K562 (cell line): Measurements from ENCODE around the gene MEF2D. TPM values are rescaled to one million over a fixed set of nuclear protein-coding genes. Genes with fewer than 3 reads are reported as not detected.
A peak's percentile ranks its signal among the peaks of the same experiment; 100 is the strongest.

Source experiments
- ATAC-seq: fragments of 200-7000 bp; cut with Tn5 transposase; 3 replicates; pipeline ENCODE4 v1.9.1; 2020; ENCODE audit warnings: moderate library complexity
- BruUV-seq: library from RNA; stranded (reverse); fragments of 400-500 nt; replicated peaks from 2 replicates; lab custom pipeline; 2021; lab: Mats Ljungman, UMichigan
- CTCF ChIA-PET: fragments of 300-600 bp; formaldehyde crosslinking; extraction: SDS; loops from one replicate; lab custom pipeline; 2021; ENCODE audit warnings: low intra/inter-chr PET ratio; lab: Yijun Ruan, JAX
- POLR2A ChIA-PET: fragments of 300-600, 350-650 bp; sonication (Branson Sonifier 250); formaldehyde crosslinking; extraction: SDS; loops from one replicate; lab custom pipeline; 2021; ENCODE audit warnings: antibody characterized with exemption, inconsistent platforms; lab: Yijun Ruan, JAX
- DNase-seq, 4 experiments: peaks; one replicate each; pipeline versions ENCODE4 v3.0.0 to v3.0.0-alpha.2; 2011 to 2018; ENCODE audit warnings: low spot score in 3 of 4, mixed read lengths in 3 of 4; ENCODE audit errors: extremely low read depth in 1 of 4
- FAIRE-seq: peaks from 2 replicates; lab custom pipeline; 2011; peaks lifted over from hg19 to GRCh38; lab: Jason Lieb, UNC
- H2AFZ ChIP-seq: 2 replicates; pipeline ENCODE4 v1.6.0; 2011; ENCODE audit warnings: low read depth, low read length, control low read depth, inconsistent platforms
- H3K27ac ChIP-seq: fragments of 200-600 bp; 3 replicates; pipeline ENCODE4 v1.8.0; 2011; ENCODE audit warnings: low read depth, mild to moderate bottlenecking, control low read depth, inconsistent platforms, low read length, moderate library complexity, mixed read lengths; ENCODE audit errors: extremely low read depth
- H3K27me3 ChIP-seq, 2 experiments: fragments of 300-600 bp in 1 of 2; 2 replicates in 1 of 2; 3 replicates in 1 of 2; pipeline versions ENCODE4 v1.6.0 to v1.8.0; 2011; ENCODE audit warnings: inconsistent platforms in 2 of 2, low read length in 2 of 2, mild to moderate bottlenecking in 1 of 2, mixed read lengths in 1 of 2, moderate library complexity in 1 of 2; ENCODE audit not compliant: control insufficient read depth in 2 of 2, insufficient read depth in 2 of 2
- H3K36me3 ChIP-seq: fragments of 300-600 bp; 3 replicates; pipeline ENCODE4 v1.8.0; 2011; ENCODE audit warnings: mild to moderate bottlenecking, low read length, inconsistent platforms; ENCODE audit not compliant: control insufficient read depth, insufficient read depth
- H3K4me1 ChIP-seq, 2 experiments: fragments of 200-600 bp in 1 of 2; replicated peaks in 1 of 2; 2 replicates in 1 of 2; 3 replicates in 1 of 2; pipeline versions ENCODE4 v1.5.1 to v1.8.0; 2011; ENCODE audit warnings: inconsistent platforms in 2 of 2, low read length in 2 of 2, mild to moderate bottlenecking in 1 of 2, mixed read lengths in 1 of 2, moderate library complexity in 1 of 2; ENCODE audit not compliant: control insufficient read depth in 2 of 2, insufficient read depth in 2 of 2
- H3K4me2 ChIP-seq: 2 replicates; pipeline ENCODE4 v1.6.1; 2011; ENCODE audit warnings: low read length, control low read depth, inconsistent platforms, mixed read lengths; ENCODE audit not compliant: insufficient read depth
- H3K4me3 ChIP-seq: fragments of 200-600 bp; sonication (generic), shearing (Covaris generic); 2 replicates; pipeline ENCODE4 v1.5.1; 2016; ENCODE audit warnings: control low read depth, inconsistent platforms
- H3K79me2 ChIP-seq: fragments of 200-600 bp; 3 replicates; pipeline ENCODE4 v1.8.0; 2011; ENCODE audit warnings: low read length, inconsistent platforms; ENCODE audit not compliant: control insufficient read depth, insufficient read depth
- H3K9ac ChIP-seq, 2 experiments: 2 replicates each; pipeline versions ENCODE4 v1.6.0 to v1.6.1; 2011; ENCODE audit warnings: low read depth in 2 of 2, low read length in 2 of 2, control low read depth in 1 of 2, inconsistent platforms in 1 of 2, mild to moderate bottlenecking in 1 of 2, mixed read lengths in 1 of 2; ENCODE audit not compliant: insufficient read depth in 1 of 2
- H3K9me1 ChIP-seq: one replicate; pipeline ENCODE4 v1.6.0; 2011; ENCODE audit warnings: inconsistent platforms, mild to moderate bottlenecking, low read length, moderate library complexity; ENCODE audit not compliant: control insufficient read depth, insufficient read depth
- H3K9me3 ChIP-seq: replicated peaks from 2 replicates; pipeline ENCODE4 v1.5.1; 2011; ENCODE audit warnings: low read depth, low read length, inconsistent platforms; ENCODE audit not compliant: control insufficient read depth, insufficient read depth
- H4K20me1 ChIP-seq: replicated peaks from 2 replicates; pipeline ENCODE4 v1.6.1; 2011; ENCODE audit warnings: low read length, inconsistent platforms, mixed read lengths; ENCODE audit not compliant: control insufficient read depth, insufficient read depth
- GATAD2A ChIP-seq: fragments of 450-650 bp; IDR thresholded peaks from 2 replicates; pipeline ENCODE4 v1.6.1; 2017
- HEY1 ChIP-seq: fragments of 250-450 bp; sonication (Bioruptor Pico); IDR thresholded peaks from 2 replicates; pipeline ENCODE4 v1.5.0; 2020; ENCODE audit warnings: mild to moderate bottlenecking, moderate library complexity, borderline replicate concordance
- MCM7 ChIP-seq, 2 experiments: fragments of 450-650 bp; IDR thresholded peaks; 2 replicates each; pipeline ENCODE4 v1.6.1; 2016 to 2018
- NFIX ChIP-seq: fragments of 250-450 bp; sonication (Bioruptor Pico); IDR thresholded peaks from 2 replicates; pipeline ENCODE4 v1.4.0; 2020; ENCODE audit warnings: low read depth, mild to moderate bottlenecking, moderate library complexity
- NR3C1 ChIP-seq: sonication (generic); formaldehyde crosslinking; IDR thresholded peaks from 2 replicates; pipeline ENCODE4 v1.8.1; 2022; ENCODE audit warnings: missing genetic modification reagents
- RBBP5 ChIP-seq: fragments of 200-600 bp; sonication (generic); IDR thresholded peaks from 2 replicates; pipeline ENCODE4 v1.6.1; 2012; ENCODE audit warnings: borderline replicate concordance, mild to moderate bottlenecking, low read length, control low read depth, inconsistent platforms; ENCODE audit not compliant: insufficient read depth, poor library complexity, severe bottlenecking
- TAL1 ChIP-seq: fragments of 450-650 bp; IDR thresholded peaks from 2 replicates; pipeline ENCODE4 v1.6.1; 2016; ENCODE audit warnings: mild to moderate bottlenecking
- ZBTB40 ChIP-seq, 2 experiments: fragments of 450-650 bp in 1 of 2; sonication (generic) in 1 of 2; formaldehyde crosslinking in 1 of 2; IDR thresholded peaks; 2 replicates each; pipeline versions ENCODE4 v1.7.1 to v1.9.0; 2016 to 2022; ENCODE audit warnings: inconsistent platforms in 1 of 2, mild to moderate bottlenecking in 1 of 2, missing genetic modification reagents in 1 of 2
- ZNF124 ChIP-seq: sonication (generic); formaldehyde crosslinking; IDR thresholded peaks from 2 replicates; pipeline ENCODE4 v1.8.1; 2022; ENCODE audit warnings: missing genetic modification reagents
- ZNF143 ChIP-seq: sonication (generic); formaldehyde crosslinking; IDR thresholded peaks from 2 replicates; pipeline ENCODE4 v1.9.0; 2022; ENCODE audit warnings: mild to moderate bottlenecking, missing genetic modification reagents
- ZNF589 ChIP-seq: fragments of 200-800 bp; sonication (Bioruptor generic); IDR thresholded peaks from 2 replicates; pipeline ENCODE4 v1.6.1; 2016; ENCODE audit warnings: low read depth, missing genetic modification characterization, missing compliant biosample characterization
- ZNF75A ChIP-seq: fragments of 450-650 bp; formaldehyde crosslinking; IDR thresholded peaks from 2 replicates; pipeline ENCODE4 v1.4.0; 2020; ENCODE audit warnings: mild to moderate bottlenecking
- ZNF785 ChIP-seq: fragments of 250-450 bp; sonication (Bioruptor Pico); IDR thresholded peaks from 2 replicates; pipeline ENCODE4 v1.4.0; 2020; ENCODE audit warnings: mild to moderate bottlenecking
- in situ Hi-C: fragments of 300-500 bp; cut with MboI; formaldehyde crosslinking; loops from 4 replicates; pipeline ENCODE4 v1.15.0; 2018; ENCODE audit warnings: inconsistent platforms, mixed read lengths
- intact Hi-C: fragments of 100-400 bp; cut with micrococcal nuclease; formaldehyde crosslinking; loops from 2 replicates; pipeline ENCODE4 v1.14.2; 2022
- polyA plus RNA-seq, 8 experiments: library from polyadenylated mRNA; depleted of rRNA in 4 of 8; stranded (reverse) in 5 of 8; unstranded in 3 of 8; fragments of >200 nt; fragmentation: Nextera tagmentation in 2 of 8; fragmentation: Illumina TruSeq in 1 of 8; extraction: Ambion mirVana in 2 of 8; extraction: Trizol in 1 of 8; gene quantifications; 2 replicates each; pipeline versions ENCODE4 v1.2.1 to v1.2.3, GENCODE V29; 2011 to 2014; ENCODE audit warnings: inconsistent platforms in 1 of 8, missing spikeins in 1 of 8
- total RNA-seq, 7 experiments: library from RNA; depleted of rRNA in 6 of 7; stranded (reverse); fragments of >200 nt in 6 of 7; fragmentation: Illumina TruSeq in 2 of 7; extraction: Trizol in 2 of 7; gene quantifications; 2 replicates each; pipeline versions ENCODE4 v1.2.1 to v1.2.3, GENCODE V29; 2011 to 2021; ENCODE audit warnings: low replicate concordance in 1 of 7
- TF ChIP-seq, protein P1 (sequence below): fragments of 450-650 bp; IDR thresholded peaks from 2 replicates; pipeline ENCODE4 v1.6.1; 2017; ENCODE audit warnings: antibody characterized with exemption

Gene MEF2D
- total and polyA plus RNA-seq, 9 of the 15 experiments (the other 6 are each of a cell fraction or from before 2014, with no cell fraction given), result 0.10 to 19.5 (median 2.6) TPM

GRCh38 chr1:156493742-156494141 is 6.8 kb downstream of the MEF2D start:
- Histone ChIP-seq H3K9me3 (no peaks in the 10 kb centered on the region), H3K79me2 (peaks cover 99% of the 10 kb centered on the region), H3K4me3 (no peak overlapping the region), H4K20me1 (peaks cover 54% of the 10 kb centered on the region), H3K9ac (peak overlapping the region in 1 of 2 experiments; percentile 72; a peak in 1 of 4 replicates), H3K36me3 (peaks cover 10% of the 10 kb centered on the region; the same call in 2 of the 3 replicates), H3K27ac (no peak overlapping the region), H3K4me2 (no peak overlapping the region; the same call in 1 of the 2 replicates), H2AFZ (no peak overlapping the region), H3K4me1 (peaks cover 83 to 92% of the 10 kb centered on the region in 2 experiments), H3K9me1 (peaks cover 28% of the 10 kb centered on the region), H3K27me3 (no peaks in the 10 kb centered on the region)
- no peak for ATAC-seq
- ChIA-PET CTCF (no interaction called here), POLR2A (interaction anchor here (0.6 kb wide), 2 partner anchors 14 to 106 kb away, joined by 3 read pairs; no protein-coding TSS in a partner anchor)
- no peak for FAIRE-seq
- no peak for DNase-seq
- BruUV-seq, result no TSS peak
- intact Hi-C loops (no loop called here), in situ Hi-C loops (no loop called here)
- no peak for TF ChIP-seq ZNF589 (CRISPR knock-in tag)
- no peak for TF ChIP-seq RBBP5
- TF ChIP-seq NR3C1 (CRISPR knock-in tag), result no peak
- TF ChIP-seq NFIX (CRISPR knock-in tag), result no peak
- TF ChIP-seq TAL1, result no peak
- no peak for TF ChIP-seq ZNF785 (CRISPR knock-in tag)
- TF ChIP-seq GATAD2A, result no peak
- no peak for TF ChIP-seq ZNF143 (CRISPR knock-in tag)
- TF ChIP-seq HEY1 (CRISPR knock-in tag), result no peak
- TF ChIP-seq, protein P1, sequence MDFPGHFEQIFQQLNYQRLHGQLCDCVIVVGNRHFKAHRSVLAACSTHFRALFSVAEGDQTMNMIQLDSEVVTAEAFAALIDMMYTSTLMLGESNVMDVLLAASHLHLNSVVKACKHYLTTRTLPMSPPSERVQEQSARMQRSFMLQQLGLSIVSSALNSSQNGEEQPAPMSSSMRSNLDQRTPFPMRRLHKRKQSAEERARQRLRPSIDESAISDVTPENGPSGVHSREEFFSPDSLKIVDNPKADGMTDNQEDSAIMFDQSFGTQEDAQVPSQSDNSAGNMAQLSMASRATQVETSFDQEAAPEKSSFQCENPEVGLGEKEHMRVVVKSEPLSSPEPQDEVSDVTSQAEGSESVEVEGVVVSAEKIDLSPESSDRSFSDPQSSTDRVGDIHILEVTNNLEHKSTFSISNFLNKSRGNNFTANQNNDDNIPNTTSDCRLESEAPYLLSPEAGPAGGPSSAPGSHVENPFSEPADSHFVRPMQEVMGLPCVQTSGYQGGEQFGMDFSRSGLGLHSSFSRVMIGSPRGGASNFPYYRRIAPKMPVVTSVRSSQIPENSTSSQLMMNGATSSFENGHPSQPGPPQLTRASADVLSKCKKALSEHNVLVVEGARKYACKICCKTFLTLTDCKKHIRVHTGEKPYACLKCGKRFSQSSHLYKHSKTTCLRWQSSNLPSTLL, result no peak
- TF ChIP-seq ZNF124 (CRISPR knock-in tag), result no peak
- no peak for TF ChIP-seq ZNF75A (CRISPR knock-in tag)
- no peak for TF ChIP-seq ZBTB40 (IDR thresholded peaks at IDR 0.05)
- TF ChIP-seq ZBTB40 (CRISPR knock-in tag; IDR thresholded peaks at IDR 0.05), result no peak
- no peak for TF ChIP-seq MCM7 (IDR thresholded peaks at IDR 0.05)
